SU-DHL-6 (cell line): Measurements from ENCODE around the gene RPP40.

Experiments used
- H2AFZ ChIP-seq: fragments of 200-600 bp; sonication (generic); 2 replicates; pipeline ENCODE4 v1.6.1; 2014; ENCODE audit warnings: low read depth, mild to moderate bottlenecking, moderate library complexity, mixed read lengths, antibody characterized with exemption, low read length; ENCODE audit not compliant: severe bottlenecking
- H3F3A ChIP-seq: fragments of 200-600 bp; shearing (Covaris generic); 2 replicates; pipeline ENCODE4 v1.6.0; 2016; ENCODE audit warnings: antibody characterized with exemption, mild to moderate bottlenecking; ENCODE audit not compliant: insufficient read depth
- H3K27ac ChIP-seq: fragments of 200-600 bp; sonication (generic); 2 replicates; pipeline ENCODE4 v1.5.1; 2016; ENCODE audit warnings: low read depth, mild to moderate bottlenecking, low read length, moderate library complexity, mixed read lengths
- H3K27me3 ChIP-seq: fragments of 200-600 bp; sonication (generic), shearing (Covaris generic); 2 replicates; pipeline ENCODE4 v1.6.0; 2014; ENCODE audit warnings: mild to moderate bottlenecking, low read length
- H3K36me3 ChIP-seq: fragments of 200-600 bp; sonication (generic); 2 replicates; pipeline ENCODE4 v1.6.1; 2014; ENCODE audit warnings: mild to moderate bottlenecking, low read length, mixed read lengths
- H3K4me2 ChIP-seq: fragments of 300-600, 200-600 bp; shearing (Covaris generic), sonication (generic); 2 replicates; pipeline ENCODE4 v1.6.0; 2014; ENCODE audit warnings: low read length, low read depth, mild to moderate bottlenecking; ENCODE audit not compliant: poor library complexity, severe bottlenecking
- H3K4me3 ChIP-seq: fragments of 200-600 bp; sonication (generic); 2 replicates; pipeline ENCODE4 v1.5.1; 2014; ENCODE audit warnings: antibody characterized with exemption, low read length, mild to moderate bottlenecking, mixed read lengths; ENCODE audit not compliant: insufficient read depth, poor library complexity, severe bottlenecking
- H3K79me2 ChIP-seq: fragments of 200-600 bp; sonication (generic); 2 replicates; pipeline ENCODE4 v1.6.1; 2014; ENCODE audit warnings: mild to moderate bottlenecking, low read length, moderate library complexity; ENCODE audit not compliant: insufficient read depth
- H3K9ac ChIP-seq: fragments of 200-600 bp; sonication (generic); 2 replicates; pipeline ENCODE4 v1.7.0; 2014; ENCODE audit warnings: mild to moderate bottlenecking, low read length
- H3K9me2 ChIP-seq: fragments of 200-600 bp; sonication (generic); replicated peaks from 2 replicates; pipeline ENCODE4 v1.6.1; 2014; ENCODE audit warnings: low read length; ENCODE audit not compliant: insufficient read depth
- H3K9me3 ChIP-seq: fragments of 200-600 bp; sonication (generic); 2 replicates; pipeline ENCODE4 v1.6.1; 2014; ENCODE audit warnings: low read length, mixed read lengths; ENCODE audit not compliant: insufficient read depth
- H4K20me1 ChIP-seq: fragments of 200-600 bp; sonication (generic); 2 replicates; pipeline ENCODE4 v1.6.1; 2014; ENCODE audit warnings: low read depth, mild to moderate bottlenecking, antibody characterized with exemption, low read length, moderate library complexity, mixed read lengths
- EZH2phosphoT487 ChIP-seq: fragments of 200-600 bp; sonication (generic), shearing (Covaris generic); conservative IDR thresholded peaks from 2 replicates; pipeline ENCODE4 v1.6.1; 2018; ENCODE audit warnings: mild to moderate bottlenecking, antibody characterized with exemption, low read length, moderate library complexity, mixed read lengths
- TF ChIP-seq, protein P1 (sequence below): fragments of 200-600 bp; sonication (generic); IDR thresholded peaks from one replicate; pipeline ENCODE4 v1.5.1; 2017; ENCODE audit warnings: antibody characterized with exemption, mild to moderate bottlenecking, low read length, moderate library complexity; ENCODE audit not compliant: insufficient read depth, poor library complexity, severe bottlenecking

RPP40 gene

DNA sequence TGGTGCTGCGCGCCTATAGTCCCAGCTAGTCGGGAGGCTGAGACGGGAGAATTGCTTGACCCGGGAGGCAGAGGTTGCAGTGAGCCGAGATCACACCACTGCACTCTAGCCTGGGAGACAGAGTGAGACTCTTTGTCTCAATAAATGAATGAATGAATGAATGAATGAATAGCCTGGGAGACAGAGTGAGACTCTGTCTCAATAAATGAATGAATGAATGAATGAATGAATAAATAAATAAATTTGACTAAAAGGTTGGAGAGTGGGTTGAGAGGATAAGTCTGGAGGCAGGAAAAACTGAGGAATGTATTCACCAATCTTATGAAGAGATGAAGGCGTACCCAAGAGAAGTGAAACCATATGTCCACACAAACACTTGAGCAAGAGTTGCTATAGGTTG lies 24.5 kb upstream of the RPP40 start:
- no peak overlapping the region for H3K4me3 ChIP-seq
- no peaks in the 10 kb centered on the region for H3K36me3 ChIP-seq
- H3K9me2 ChIP-seq: no peaks in the 10 kb centered on the region
- H3K4me2 ChIP-seq: no peak overlapping the region
- H3K79me2 ChIP-seq: no peaks in the 10 kb centered on the region
- no peak overlapping the region for H3K27ac ChIP-seq
- no peak for TF ChIP-seq EZH2phosphoT487
- TF ChIP-seq, protein P1, sequence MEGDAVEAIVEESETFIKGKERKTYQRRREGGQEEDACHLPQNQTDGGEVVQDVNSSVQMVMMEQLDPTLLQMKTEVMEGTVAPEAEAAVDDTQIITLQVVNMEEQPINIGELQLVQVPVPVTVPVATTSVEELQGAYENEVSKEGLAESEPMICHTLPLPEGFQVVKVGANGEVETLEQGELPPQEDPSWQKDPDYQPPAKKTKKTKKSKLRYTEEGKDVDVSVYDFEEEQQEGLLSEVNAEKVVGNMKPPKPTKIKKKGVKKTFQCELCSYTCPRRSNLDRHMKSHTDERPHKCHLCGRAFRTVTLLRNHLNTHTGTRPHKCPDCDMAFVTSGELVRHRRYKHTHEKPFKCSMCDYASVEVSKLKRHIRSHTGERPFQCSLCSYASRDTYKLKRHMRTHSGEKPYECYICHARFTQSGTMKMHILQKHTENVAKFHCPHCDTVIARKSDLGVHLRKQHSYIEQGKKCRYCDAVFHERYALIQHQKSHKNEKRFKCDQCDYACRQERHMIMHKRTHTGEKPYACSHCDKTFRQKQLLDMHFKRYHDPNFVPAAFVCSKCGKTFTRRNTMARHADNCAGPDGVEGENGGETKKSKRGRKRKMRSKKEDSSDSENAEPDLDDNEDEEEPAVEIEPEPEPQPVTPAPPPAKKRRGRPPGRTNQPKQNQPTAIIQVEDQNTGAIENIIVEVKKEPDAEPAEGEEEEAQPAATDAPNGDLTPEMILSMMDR: no peak
- no peaks in the 10 kb centered on the region for H3K9me3 ChIP-seq
- H3K9ac ChIP-seq: no peak overlapping the region
- H3K27me3 ChIP-seq: no peaks in the 10 kb centered on the region
- no peaks in the 10 kb centered on the region for H3F3A ChIP-seq
- H2AFZ ChIP-seq: no peak overlapping the region
- H4K20me1 ChIP-seq: no peaks in the 10 kb centered on the region

- H3K27me3 ChIP-seq: no peaks in the 10 kb centered on the region
- H3K9me2 ChIP-seq: no peaks in the 10 kb centered on the region
- TF ChIP-seq EZH2phosphoT487: no peak
- TF ChIP-seq, protein P1: no peak
- no peak overlapping the region for H3K4me3 ChIP-seq
- no peak overlapping the region for H3K4me2 ChIP-seq
- no peak overlapping the region for H3K9ac ChIP-seq
- no peaks in the 10 kb centered on the region for H4K20me1 ChIP-seq
- H3K27ac ChIP-seq: no peak overlapping the region
- no peaks in the 10 kb centered on the region for H3K9me3 ChIP-seq
- H3K79me2 ChIP-seq: no peaks in the 10 kb centered on the region
- H3F3A ChIP-seq: no peaks in the 10 kb centered on the region
- H3K36me3 ChIP-seq: no peaks in the 10 kb centered on the region
- H2AFZ ChIP-seq: no peak overlapping the region
Observed at GRCh38 chr6:5025911-5026819, 22.3 kb upstream of the RPP40 start.

DNA sequence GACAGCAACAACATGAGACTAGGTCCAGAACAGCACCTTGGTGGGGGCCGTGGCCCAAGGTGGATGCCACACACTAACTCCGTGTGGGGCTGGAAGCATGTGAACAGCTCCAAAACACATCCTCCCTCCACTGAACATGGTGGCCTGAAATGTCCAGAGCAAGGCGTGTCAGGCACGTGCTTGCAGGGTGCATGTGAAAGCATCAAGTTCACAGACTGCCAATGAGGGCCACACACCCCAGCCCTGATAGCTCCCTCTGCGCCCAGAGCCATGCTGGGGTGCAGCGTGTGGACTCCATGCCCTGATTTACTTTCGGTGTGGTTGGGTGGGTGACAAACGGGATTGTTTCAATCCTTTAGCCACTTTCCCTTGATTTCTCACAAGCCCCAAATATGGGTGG lies 20.1 kb upstream of the RPP40 start:
- no peaks in the 10 kb centered on the region for H3K9me2 ChIP-seq
- no peak overlapping the region for H2AFZ ChIP-seq
- no peak overlapping the region for H3K27ac ChIP-seq
- no peaks in the 10 kb centered on the region for H3K27me3 ChIP-seq
- H3K4me2 ChIP-seq: no peak overlapping the region
- no peaks in the 10 kb centered on the region for H3K79me2 ChIP-seq
- H3K9me3 ChIP-seq: no peaks in the 10 kb centered on the region
- TF ChIP-seq EZH2phosphoT487: no peak
- TF ChIP-seq, protein P1: no peak
- no peak overlapping the region for H3K4me3 ChIP-seq
- H4K20me1 ChIP-seq: no peaks in the 10 kb centered on the region
- no peak overlapping the region for H3K9ac ChIP-seq
- no peaks in the 10 kb centered on the region for H3F3A ChIP-seq
- H3K36me3 ChIP-seq: no peaks in the 10 kb centered on the region
